ENCODE results near the gene SCN10A.

- TF ChIP-seq, protein P1, sequence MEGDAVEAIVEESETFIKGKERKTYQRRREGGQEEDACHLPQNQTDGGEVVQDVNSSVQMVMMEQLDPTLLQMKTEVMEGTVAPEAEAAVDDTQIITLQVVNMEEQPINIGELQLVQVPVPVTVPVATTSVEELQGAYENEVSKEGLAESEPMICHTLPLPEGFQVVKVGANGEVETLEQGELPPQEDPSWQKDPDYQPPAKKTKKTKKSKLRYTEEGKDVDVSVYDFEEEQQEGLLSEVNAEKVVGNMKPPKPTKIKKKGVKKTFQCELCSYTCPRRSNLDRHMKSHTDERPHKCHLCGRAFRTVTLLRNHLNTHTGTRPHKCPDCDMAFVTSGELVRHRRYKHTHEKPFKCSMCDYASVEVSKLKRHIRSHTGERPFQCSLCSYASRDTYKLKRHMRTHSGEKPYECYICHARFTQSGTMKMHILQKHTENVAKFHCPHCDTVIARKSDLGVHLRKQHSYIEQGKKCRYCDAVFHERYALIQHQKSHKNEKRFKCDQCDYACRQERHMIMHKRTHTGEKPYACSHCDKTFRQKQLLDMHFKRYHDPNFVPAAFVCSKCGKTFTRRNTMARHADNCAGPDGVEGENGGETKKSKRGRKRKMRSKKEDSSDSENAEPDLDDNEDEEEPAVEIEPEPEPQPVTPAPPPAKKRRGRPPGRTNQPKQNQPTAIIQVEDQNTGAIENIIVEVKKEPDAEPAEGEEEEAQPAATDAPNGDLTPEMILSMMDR (IDR thresholded peaks at IDR 0.05): no peak
- TF ChIP-seq ZNF219 (CRISPR knock-in tag; IDR thresholded peaks at IDR 0.05; ENCODE audit: borderline replicate concordance) (no peak), E2F4 (CRISPR knock-in tag; IDR thresholded peaks at IDR 0.05; ENCODE audit: borderline replicate concordance, low read depth) (no peak), USF2 (CRISPR knock-in tag; IDR thresholded peaks at IDR 0.05) (no peak), ESRRA (CRISPR knock-in tag; IDR thresholded peaks at IDR 0.05; ENCODE audit: borderline replicate concordance) (no peak), CREB1 (CRISPR knock-in tag; IDR thresholded peaks at IDR 0.05) (no peak)
Observed at GRCh38 chr3:38816026-38816425, at the start of gene SCN10A.
